Activated CD8-positive, alpha-beta memory T cell treated with anti-CD3 and anti-CD28 coated beads for 4 hours (primary cell): ENCODE results near the gene FOLH1.
"Not testable (repeated sequence)": the region's sequence is repeated elsewhere in the genome, so short reads cannot be mapped to it uniquely, and the experiment has no call there.

Experiments used
- DNase-seq, 2 donors: peaks; one replicate each; pipeline ENCODE4 v3.0.0-alpha.2; 2020; ENCODE audit warnings: low read depth in 2 of 2

The FOLH1 gene

GRCh38 chr11:49177936-49178335 is 30.5 kb downstream of the FOLH1 start:
- not testable (repeated sequence) for DNase-seq

- DNase-seq, result not testable (repeated sequence)
Observed at GRCh38 chr11:49175378-49175777, 33.0 kb downstream of the FOLH1 start.

- DNase-seq, result not testable (repeated sequence)
Observed at GRCh38 chr11:49174691-49175366, 33.6 kb downstream of the FOLH1 start.

- DNase-seq, result not testable (repeated sequence)
Observed at GRCh38 chr11:49171613-49172012, 36.8 kb downstream of the FOLH1 start.

- DNase-seq, result not testable (repeated sequence)
Observed at GRCh38 chr11:49169579-49169978, 38.8 kb downstream of the FOLH1 start.

- not testable (repeated sequence) for DNase-seq
Observed at GRCh38 chr11:49168992-49169391, 39.4 kb downstream of the FOLH1 start.

GRCh38 chr11:49151211-49151610 is 57.2 kb downstream of the FOLH1 start:
- DNase-seq, result no peak

GRCh38 chr11:49102356-49102755 is 106.0 kb downstream of the FOLH1 start:
- not testable (repeated sequence) for DNase-seq
